H1 (cell line): ENCODE results near the gene PLD3. TPM values are rescaled to one million over a fixed set of nuclear protein-coding genes. Genes with fewer than 3 reads are reported as not detected.

Source experiments
- CTCF ChIA-PET: fragments of 300-600 bp; sonication (Branson Sonifier 250); formaldehyde crosslinking; loops from one replicate; lab custom pipeline; 2021; ENCODE audit not compliant: partially characterized antibody; lab: Charles Lee
- POLR2A ChIA-PET: fragments of 300-600 bp; sonication (Branson Sonifier 250); formaldehyde crosslinking; loops from one replicate; lab custom pipeline; 2021; ENCODE audit warnings: inconsistent platforms; ENCODE audit not compliant: partially characterized antibody; lab: Charles Lee
- DNase-seq, 2 experiments: peaks; one replicate each; pipeline versions ENCODE4 v3.0.0 to v3.0.0-alpha.2; 2010 to 2022; ENCODE audit warnings: low spot score in 2 of 2, low read depth in 1 of 2, mixed read lengths in 1 of 2
- FAIRE-seq: peaks from 2 replicates; lab custom pipeline; 2011; peaks lifted over from hg19 to GRCh38; lab: Jason Lieb, UNC
- H2AFZ ChIP-seq: 2 replicates; pipeline ENCODE4 v1.8.1; 2012; ENCODE audit warnings: low read length, inconsistent platforms
- H2AK5ac ChIP-seq: 2 replicates; pipeline ENCODE4 v1.6.1; 2013; ENCODE audit warnings: low read depth, low read length
- H2BK120ac ChIP-seq: replicated peaks from 2 replicates; pipeline ENCODE3; 2013; ENCODE audit warnings: low read depth, low read length, inconsistent platforms
- H2BK12ac ChIP-seq: 2 replicates; pipeline ENCODE4 v1.6.1; 2013; ENCODE audit warnings: low read depth, low read length
- H2BK15ac ChIP-seq: 2 replicates; pipeline ENCODE4 v1.6.1; 2013; ENCODE audit warnings: low read length
- H2BK20ac ChIP-seq: 2 replicates; pipeline ENCODE4 v1.6.1; 2013; ENCODE audit warnings: low read length
- H2BK5ac ChIP-seq: 2 replicates; pipeline ENCODE4 v1.6.1; 2013; ENCODE audit warnings: low read depth, low read length
- H3K14ac ChIP-seq: 2 replicates; pipeline ENCODE4 v1.6.1; 2013; ENCODE audit warnings: inconsistent platforms; ENCODE audit not compliant: insufficient read length
- H3K18ac ChIP-seq: 2 replicates; pipeline ENCODE4 v1.6.1; 2013; ENCODE audit warnings: low read length; ENCODE audit errors: extremely low read depth
- H3K23ac ChIP-seq: 2 replicates; pipeline ENCODE4 v1.6.1; 2013; ENCODE audit warnings: inconsistent platforms; ENCODE audit not compliant: insufficient read length
- H3K23me2 ChIP-seq: 2 replicates; pipeline ENCODE4 v1.6.1; 2013; ENCODE audit warnings: low read depth, low read length
- H3K27ac ChIP-seq: 2 replicates; pipeline ENCODE4 v1.6.1; 2011; ENCODE audit warnings: low read depth, low read length, inconsistent platforms
- H3K27me3 ChIP-seq, 4 experiments: replicated peaks in 1 of 4; 1 replicate in 1 of 4; 2 replicates in 3 of 4; pipeline versions ENCODE4 v1.6.1 to v1.8.1; 2011 to 2013; ENCODE audit warnings: low read length in 3 of 4, mild to moderate bottlenecking in 3 of 4, inconsistent platforms in 2 of 4, mixed read lengths in 2 of 4, moderate library complexity in 1 of 4; ENCODE audit not compliant: control insufficient read depth in 3 of 4, insufficient read depth in 3 of 4; ENCODE audit errors: extremely low read depth in 1 of 4
- H3K36me3 ChIP-seq, 4 experiments: 2 replicates each; pipeline versions ENCODE4 v1.6.1 to v1.8.1; 2011 to 2013; ENCODE audit warnings: mild to moderate bottlenecking in 4 of 4, low read length in 3 of 4, moderate library complexity in 2 of 4, control low read depth in 1 of 4, inconsistent platforms in 1 of 4; ENCODE audit not compliant: insufficient read depth in 4 of 4, control insufficient read depth in 2 of 4
- H3K4ac ChIP-seq: replicated peaks from 2 replicates; pipeline ENCODE3; 2013; ENCODE audit warnings: low read length, low read depth, mixed read lengths, inconsistent platforms; ENCODE audit not compliant: insufficient read length
- H3K4me1 ChIP-seq, 4 experiments: replicated peaks in 1 of 4; 1 replicate in 1 of 4; 2 replicates in 3 of 4; pipeline versions ENCODE4 v1.6.1 to v1.8.1; 2011 to 2013; ENCODE audit warnings: low read length in 3 of 4, inconsistent platforms in 2 of 4, mixed read lengths in 1 of 4; ENCODE audit not compliant: insufficient read depth in 4 of 4, control insufficient read depth in 3 of 4
- H3K4me2 ChIP-seq, 2 experiments: 2 replicates each; pipeline versions ENCODE4 v1.6.1 to v1.8.1; 2011 to 2013; ENCODE audit warnings: low read depth in 2 of 2, low read length in 2 of 2, control low read depth in 1 of 2, inconsistent platforms in 1 of 2, mild to moderate bottlenecking in 1 of 2; ENCODE audit not compliant: insufficient read depth in 1 of 2
- H3K4me3 ChIP-seq, 4 experiments: fragments of 200-600, 300-600 bp in 1 of 4; sonication (generic), shearing (Covaris generic), sonication (Bioruptor Twin) in 1 of 4; 2 replicates each; pipeline versions ENCODE4 v1.5.1 to v1.8.1; 2011 to 2016; ENCODE audit warnings: low read length in 4 of 4, low read depth in 3 of 4, control low read depth in 2 of 4, inconsistent platforms in 2 of 4, mild to moderate bottlenecking in 2 of 4, mixed read lengths in 1 of 4, moderate library complexity in 1 of 4; ENCODE audit not compliant: insufficient read depth in 2 of 4; ENCODE audit errors: extremely low read depth in 1 of 4
- H3K56ac ChIP-seq: replicated peaks from 2 replicates; pipeline ENCODE3; 2013; ENCODE audit warnings: low read depth, mild to moderate bottlenecking, mixed read lengths, low read length, inconsistent platforms; ENCODE audit not compliant: insufficient read length
- H3K79me1 ChIP-seq: 2 replicates; pipeline ENCODE4 v1.6.1; 2013; ENCODE audit warnings: low read depth, low read length, control low read depth
- H3K79me2 ChIP-seq, 2 experiments: 2 replicates each; pipeline versions ENCODE4 v1.6.1 to v1.8.1; 2012 to 2013; ENCODE audit warnings: low read length in 2 of 2, mild to moderate bottlenecking in 2 of 2, inconsistent platforms in 1 of 2; ENCODE audit not compliant: insufficient read depth in 2 of 2, control insufficient read depth in 1 of 2
- H3K9ac ChIP-seq, 4 experiments: replicated peaks in 1 of 4; 1 replicate in 1 of 4; 2 replicates in 3 of 4; pipeline versions ENCODE4 v1.6.1 to v1.8.1; 2011 to 2013; ENCODE audit warnings: low read depth in 3 of 4, low read length in 3 of 4, control low read depth in 2 of 4, mild to moderate bottlenecking in 2 of 4, moderate library complexity in 2 of 4, inconsistent platforms in 1 of 4; ENCODE audit errors: extremely low read depth in 1 of 4
- H3K9me3 ChIP-seq, 2 experiments: 2 replicates each; pipeline versions ENCODE4 v1.6.1 to v1.8.1; 2012 to 2013; ENCODE audit warnings: mild to moderate bottlenecking in 2 of 2, moderate library complexity in 2 of 2, control low read depth in 1 of 2, inconsistent platforms in 1 of 2, low read depth in 1 of 2, low read length in 1 of 2, mixed read lengths in 1 of 2; ENCODE audit not compliant: insufficient read depth in 2 of 2
- H4K20me1 ChIP-seq, 2 experiments: replicated peaks in 1 of 2; 2 replicates each; pipeline versions ENCODE3 to v1.8.1; 2011 to 2013; ENCODE audit warnings: inconsistent platforms in 2 of 2, low read length in 2 of 2, mild to moderate bottlenecking in 1 of 2; ENCODE audit not compliant: insufficient read depth in 2 of 2, control insufficient read depth in 1 of 2
- H4K5ac ChIP-seq: 2 replicates; pipeline ENCODE4 v1.6.1; 2013; ENCODE audit warnings: low read length, low read depth, mixed read lengths, inconsistent platforms; ENCODE audit not compliant: insufficient read length
- H4K8ac ChIP-seq: 2 replicates; pipeline ENCODE4 v1.8.0; 2013; ENCODE audit warnings: mild to moderate bottlenecking, moderate library complexity, low read length, inconsistent platforms; ENCODE audit not compliant: insufficient read depth; ENCODE audit errors: extremely low read depth
- H4K91ac ChIP-seq: replicated peaks from 2 replicates; pipeline ENCODE3; 2013; ENCODE audit warnings: low read length, mixed read lengths, inconsistent platforms; ENCODE audit not compliant: insufficient read length
- FOSL1 ChIP-seq: IDR thresholded peaks from 2 replicates; pipeline ENCODE4 v1.6.1; 2011; ENCODE audit warnings: mild to moderate bottlenecking, low read depth, low read length, moderate library complexity; ENCODE audit not compliant: insufficient read depth
- TAF7 ChIP-seq: optimal IDR thresholded peaks from 2 replicates; pipeline ENCODE3; 2011; ENCODE audit warnings: low read depth, mild to moderate bottlenecking, inconsistent platforms, low read length, moderate library complexity, borderline replicate concordance
- WGBS, 2 experiments: shearing (Covaris generic) in 1 of 2; methylation state at CpG; one replicate each; pipeline versions ENCODE4 v1.1.6 to v1.1.7; 2013 to 2015; ENCODE audit warnings: low lambda C conversion rate in 2 of 2, mixed read lengths in 2 of 2, inconsistent platforms in 1 of 2, low coverage in 1 of 2, missing lambda C conversion rate in 1 of 2; ENCODE audit not compliant: insufficient replicate concordance in 2 of 2, insufficient coverage in 1 of 2, insufficient read length in 1 of 2; ENCODE audit errors: extremely low coverage in 1 of 2, missing lambda C conversion rate in 1 of 2; 5-methylcytosine and 5-hydroxymethylcytosine counted together
- polyA plus RNA-seq, 7 experiments: library from polyadenylated mRNA; depleted of rRNA in 3 of 7; stranded (reverse) in 5 of 7; unstranded in 2 of 7; fragments of >200 nt in 5 of 7; fragments of 200-250 nt in 2 of 7; gene quantifications; 1 replicate in 5 of 7; 2 replicates in 1 of 7; 4 replicates in 1 of 7; pipeline versions ENCODE4 v1.2.1 to v1.2.3, GENCODE V29; 2011 to 2013; ENCODE audit warnings: missing spikeins in 2 of 7, mixed read lengths in 2 of 7
- total RNA-seq: library from RNA; stranded (reverse); fragmentation: NEBNext Ultra II Directional; extraction: Animal tissue kit (Norgen Biotek cat#: 25700); gene quantifications from 2 replicates; pipeline ENCODE4 v1.2.1, GENCODE V29; 2021

The PLD3 gene
- total and polyA plus RNA-seq, 2 of the 8 experiments (the other 6 are each of a cell fraction or from before 2014, with no cell fraction given) = 180 to 543 TPM

GRCh38 chr19:40337107-40337506 is 11.4 kb upstream of the PLD3 start:
- Histone ChIP-seq H3K4me1 (no peaks in the 10 kb centered on the region), H4K91ac (no peak overlapping the region), H2AFZ (no peak overlapping the region), H3K9ac (no peak overlapping the region), H3K14ac (no peak overlapping the region), H3K79me1 (no peaks in the 10 kb centered on the region), H4K8ac (no peak overlapping the region), H3K36me3 (peaks cover 0 to 6% (median 3%) of the 10 kb centered on the region in 4 experiments; a peak in 6 of 8 replicates), H3K4me3 (no peak overlapping the region), H4K5ac (no peak overlapping the region), H3K4ac (no peak overlapping the region), H2BK5ac (no peak overlapping the region), H3K23me2 (no peaks in the 10 kb centered on the region), H2BK20ac (no peak overlapping the region), H3K23ac (no peak overlapping the region), H2AK5ac (no peak overlapping the region), H3K9me3 (no peaks in the 10 kb centered on the region), H3K18ac (no peak overlapping the region), H2BK120ac (no peak overlapping the region), H3K4me2 (no peak overlapping the region), H3K27me3 (no peaks in the 10 kb centered on the region), H2BK12ac (no peak overlapping the region), H3K79me2 (no peaks in the 10 kb centered on the region; a peak in 1 of 4 replicates), H4K20me1 (peaks cover 0 to 3% of the 10 kb centered on the region in 2 experiments), H2BK15ac (no peak overlapping the region), H3K27ac (no peak overlapping the region), H3K56ac (no peak overlapping the region)
- FAIRE-seq (no peak), DNase-seq (no peak)
- 88% methylated on average over 2 of the region's 2 CpGs; no CpG with 5 or more reads in 1 of the 2 experiments for WGBS, 2 experiments
- ChIA-PET POLR2A (no interaction called here), CTCF (interaction anchor here (0.8 to 1.1 kb wide), 2 partner anchors 32 to 85 kb away, joined by 3 read pairs; no protein-coding TSS in a partner anchor)
- TF ChIP-seq FOSL1 (no peak), TAF7 (no peak)
